ENCODE measurements around the gene LTBR. TPM values are rescaled to one million over a fixed set of nuclear protein-coding genes. Genes with fewer than 3 reads are reported as not detected.
A peak's percentile ranks its signal among the peaks of the same experiment; 100 is the strongest.

Gene LTBR
- total RNA-seq (10 to 100 TPM in 1 of 5 experiments, 1 to 10 TPM in 3, under 1 TPM in 1; 0.34 to 25.2 (median 2.2) TPM), polyA plus RNA-seq (not detected), total RNA-seq (0.81 reads per million)

GRCh38 chr12:6383572-6384498 lies at the start of gene LTBR:
TSS of gene LTBR (plus strand) at chr12:6384162. CDS start at chr12:6384359, 197 bp downstream.
- Histone ChIP-seq H3K9me3 (ENCODE audit: control insufficient read depth in 2 of 3, low read length in 3 of 3) (no peaks in the 10 kb centered on the region), H3K4me3 (ENCODE audit: low read length) (no peak within 1 kb of the TSS), H3K36me3 (ENCODE audit: control insufficient read depth in 2 of 3, insufficient read depth in 3 of 3, low read length in 3 of 3) (no peaks in the 10 kb centered on the region), H3K27me3 (ENCODE audit: control insufficient read depth in 2 of 2, insufficient read depth in 2 of 2, low read length in 2 of 2) (no peaks in the 10 kb centered on the region), H3K4me1 (ENCODE audit: control insufficient read depth in 2 of 2, insufficient read depth in 2 of 2, low read length in 2 of 2) (peaks cover 0 to 10% of the 10 kb centered on the region in 2 donors), H3K27ac (ENCODE audit: low read depth, low read length) (peak within 1 kb of the TSS; percentile 45)
- no peaks in the 10 kb centered on the region for H3K36me3 Mint-ChIP-seq
- POLR2A ChIA-PET: interaction anchor here (1.3 kb wide), 2 partner anchors 21 to 86 kb away, joined by 3 to 5 read pairs; no protein-coding TSS in a partner anchor
- intact Hi-C loops (cut with micrococcal nuclease): no loop called here
- ATAC-seq (peak; percentile 81), DNase-seq (peak in 2 of 9 donors; percentile 17 to 43)
- no peaks in the 10 kb centered on the region for H3K9me3 Mint-ChIP-seq
- H3K4me3 Mint-ChIP-seq: peak within 1 kb of the TSS; percentile 47 to 71 (median 64)
- H3K27me3 Mint-ChIP-seq: peaks cover 4 to 73% (median 7%) of the 10 kb centered on the region in 5 donors
- peaks cover 0 to 24% (median 5%) of the 10 kb centered on the region in 7 donors for H3K4me1 Mint-ChIP-seq
- peak within 1 kb of the TSS in 2 of 9 donors; percentile 5 to 64 for H3K27ac Mint-ChIP-seq
- CTCF ChIA-PET: interaction anchor here (0.6 to 1.0 kb wide), 2 partner anchors 49 to 508 kb away, joined by 3 read pairs; no protein-coding TSS in a partner anchor

- POLR2A ChIA-PET: interaction anchor here (0.8 to 12.0 kb wide), 13 partner anchors 8 to 220 kb away, joined by 3 to 342 read pairs (median 26); partner anchors contain the start of genes GAPDH, TAPBPL and VAMP1
- Histone ChIP-seq H3K4me1 (ENCODE audit: control insufficient read depth in 2 of 2, insufficient read depth in 2 of 2, low read length in 2 of 2) (peaks cover 51 to 67% of the 10 kb centered on the region in 2 donors), H3K9me3 (ENCODE audit: control insufficient read depth in 2 of 3, low read length in 3 of 3) (no peaks in the 10 kb centered on the region), H3K27me3 (ENCODE audit: control insufficient read depth in 2 of 2, insufficient read depth in 2 of 2, low read length in 2 of 2) (no peaks in the 10 kb centered on the region), H3K4me3 (ENCODE audit: low read length) (no peak overlapping the region), H3K36me3 (ENCODE audit: control insufficient read depth in 2 of 3, insufficient read depth in 3 of 3, low read length in 3 of 3) (peaks cover 15 to 53% (median 21%) of the 10 kb centered on the region in 3 experiments), H3K27ac (ENCODE audit: low read depth, low read length) (peak overlapping the region; percentile 92)
- CTCF ChIA-PET: interaction anchor here (0.6 to 6.7 kb wide), 21 partner anchors 8 to 446 kb away, joined by 3 to 139 read pairs (median 4); partner anchors contain the start of gene SCNN1A
- intact Hi-C loops (cut with micrococcal nuclease): no loop called here
- H3K27ac Mint-ChIP-seq: peak overlapping the region in 1 of 9 donors; percentile 8
- H3K4me1 Mint-ChIP-seq: peaks cover 4 to 44% (median 39%) of the 10 kb centered on the region in 7 donors
- no peaks in the 10 kb centered on the region for H3K27me3 Mint-ChIP-seq
- no peak for ATAC-seq
- H3K9me3 Mint-ChIP-seq: no peaks in the 10 kb centered on the region
- DNase-seq: no peak
- peak overlapping the region in 5 of 10 donors; percentile 22 to 67 (median 29) for H3K4me3 Mint-ChIP-seq
- H3K36me3 Mint-ChIP-seq: peaks cover 11 to 31% (median 14%) of the 10 kb centered on the region in 5 donors
Observed at GRCh38 chr12:6334359-6334758, 49.6 kb upstream of the LTBR start.

GRCh38 chr12:6334940-6335450 lies 49.0 kb upstream of the LTBR start:
- no peak for ATAC-seq
- H3K4me1 ChIP-seq (ENCODE audit: control insufficient read depth in 2 of 2, insufficient read depth in 2 of 2, low read length in 2 of 2): peaks cover 58 to 67% of the 10 kb centered on the region in 2 donors
- ChIA-PET CTCF (interaction anchor here (0.6 to 6.7 kb wide), 36 partner anchors 9 to 354 kb away, joined by 3 to 139 read pairs (median 4); partner anchors contain the start of genes SCNN1A, TAPBPL, VAMP1 and ZNF384), POLR2A (interaction anchor here (0.6 to 12.0 kb wide), 20 partner anchors 9 to 309 kb away, joined by 3 to 342 read pairs (median 10); partner anchors contain the start of genes GAPDH, MRPL51, SCNN1A and TAPBPL)
- Mint-ChIP-seq H3K9me3 (no peaks in the 10 kb centered on the region), H3K36me3 (peaks cover 11 to 28% (median 14%) of the 10 kb centered on the region in 5 donors), H3K27ac (no peak overlapping the region), H3K4me1 (peaks cover 4 to 44% (median 39%) of the 10 kb centered on the region in 7 donors), H3K4me3 (no peak overlapping the region), H3K27me3 (no peaks in the 10 kb centered on the region)
- H3K4me3 ChIP-seq (ENCODE audit: low read length): peak overlapping the region; percentile 88
- DNase-seq: no peak
- peaks cover 15 to 46% (median 21%) of the 10 kb centered on the region in 3 experiments for H3K36me3 ChIP-seq (ENCODE audit: control insufficient read depth in 2 of 3, insufficient read depth in 3 of 3, low read length in 3 of 3)
- H3K27ac ChIP-seq (ENCODE audit: low read depth, low read length): peak overlapping the region; percentile 92
- no peaks in the 10 kb centered on the region for H3K9me3 ChIP-seq (ENCODE audit: control insufficient read depth in 2 of 3, low read length in 3 of 3)
- H3K27me3 ChIP-seq (ENCODE audit: control insufficient read depth in 2 of 2, insufficient read depth in 2 of 2, low read length in 2 of 2): no peaks in the 10 kb centered on the region
- intact Hi-C loops (cut with micrococcal nuclease): loop anchor here (1.0 to 5.0 kb wide), 9 partner anchors 12 to 222 kb away; partner anchors contain the start of genes IFFO1 (in 2 of the 2) and MRPL51 (in 1 of the 2)

GRCh38 chr12:6335451-6336078 lies 48.4 kb upstream of the LTBR start:
- no peaks in the 10 kb centered on the region for H3K9me3 Mint-ChIP-seq
- Histone ChIP-seq H3K36me3 (ENCODE audit: control insufficient read depth in 2 of 3, insufficient read depth in 3 of 3, low read length in 3 of 3) (peaks cover 15 to 40% (median 18%) of the 10 kb centered on the region in 3 experiments), H3K9me3 (ENCODE audit: control insufficient read depth in 2 of 3, low read length in 3 of 3) (no peaks in the 10 kb centered on the region), H3K27ac (ENCODE audit: low read depth, low read length) (peak overlapping the region; percentile 92), H3K4me3 (ENCODE audit: low read length) (peak overlapping the region; percentile 88), H3K27me3 (ENCODE audit: control insufficient read depth in 2 of 2, insufficient read depth in 2 of 2, low read length in 2 of 2) (no peaks in the 10 kb centered on the region), H3K4me1 (ENCODE audit: control insufficient read depth in 2 of 2, insufficient read depth in 2 of 2, low read length in 2 of 2) (peaks cover 58 to 67% of the 10 kb centered on the region in 2 donors)
- no peak overlapping the region for H3K4me3 Mint-ChIP-seq
- ChIA-PET CTCF (interaction anchor here (0.6 to 6.7 kb wide), 34 partner anchors 8 to 354 kb away, joined by 3 to 139 read pairs (median 5); partner anchors contain the start of genes SCNN1A, TAPBPL, VAMP1 and ZNF384), POLR2A (interaction anchor here (0.6 to 12.0 kb wide), 18 partner anchors 10 to 516 kb away, joined by 3 to 342 read pairs (median 11); partner anchors contain the start of genes GAPDH, MRPL51, SCNN1A and TAPBPL)
- peaks cover 4 to 44% (median 36%) of the 10 kb centered on the region in 7 donors for H3K4me1 Mint-ChIP-seq
- H3K27ac Mint-ChIP-seq: no peak overlapping the region
- ATAC-seq (peak; percentile 82), DNase-seq (peak; percentile 56 to 85 (median 81))
- H3K27me3 Mint-ChIP-seq: no peaks in the 10 kb centered on the region
- intact Hi-C loops (cut with micrococcal nuclease): loop anchor here (1.0 to 5.0 kb wide), 10 partner anchors 12 to 222 kb away; partner anchors contain the start of genes GAPDH (in 2 of the 2), IFFO1 (in 2 of the 2) and MRPL51 (in 1 of the 2)
- H3K36me3 Mint-ChIP-seq: peaks cover 11 to 26% (median 14%) of the 10 kb centered on the region in 5 donors

GRCh38 chr12:6336079-6336888 lies 47.7 kb upstream of the LTBR start:
- ChIA-PET POLR2A (interaction anchor here (0.6 to 12.0 kb wide), 24 partner anchors 10 to 516 kb away, joined by 3 to 342 read pairs (median 8); partner anchors contain the start of genes CD27, GAPDH, MRPL51 and TAPBPL), CTCF (interaction anchor here (0.6 to 6.7 kb wide), 15 partner anchors 9 to 202 kb away, joined by 3 to 139 read pairs (median 9); no protein-coding TSS in a partner anchor)
- no peak overlapping the region for H3K27ac Mint-ChIP-seq
- Histone ChIP-seq H3K4me3 (ENCODE audit: low read length) (peak overlapping the region; percentile 88), H3K9me3 (ENCODE audit: control insufficient read depth in 2 of 3, low read length in 3 of 3) (no peaks in the 10 kb centered on the region), H3K27ac (ENCODE audit: low read depth, low read length) (peak overlapping the region; percentile 92), H3K4me1 (ENCODE audit: control insufficient read depth in 2 of 2, insufficient read depth in 2 of 2, low read length in 2 of 2) (peaks cover 58 to 67% of the 10 kb centered on the region in 2 donors), H3K27me3 (ENCODE audit: control insufficient read depth in 2 of 2, insufficient read depth in 2 of 2, low read length in 2 of 2) (no peaks in the 10 kb centered on the region), H3K36me3 (ENCODE audit: control insufficient read depth in 2 of 3, insufficient read depth in 3 of 3, low read length in 3 of 3) (peaks cover 9 to 38% (median 11%) of the 10 kb centered on the region in 3 experiments)
- intact Hi-C loops (cut with micrococcal nuclease): loop anchor here (2.0 to 5.0 kb wide), 2 partner anchors 199 to 221 kb away; partner anchors contain the start of genes GAPDH (in 2 of the 2) and IFFO1 (in 2 of the 2)
- H3K4me1 Mint-ChIP-seq: peaks cover 2 to 41% (median 37%) of the 10 kb centered on the region in 7 donors
- no peaks in the 10 kb centered on the region for H3K27me3 Mint-ChIP-seq
- peak; percentile 46 for ATAC-seq
- H3K9me3 Mint-ChIP-seq: no peaks in the 10 kb centered on the region
- peaks cover 7 to 23% (median 13%) of the 10 kb centered on the region in 5 donors for H3K36me3 Mint-ChIP-seq
- H3K4me3 Mint-ChIP-seq: no peak overlapping the region
- DNase-seq: peak in 3 of 9 donors; percentile 23 to 65 (median 37)
